DND-41 (cell line): Measurements from ENCODE around the gene GARNL3.

Experiments used
- CTCF ChIP-seq: IDR thresholded peaks from 2 replicates; pipeline ENCODE4 v1.5.1; 2012; ENCODE audit warnings: borderline replicate concordance, low read length, moderate library complexity, mild to moderate bottlenecking; ENCODE audit not compliant: poor library complexity, severe bottlenecking; ENCODE audit errors: extremely low read depth
- EZH2 ChIP-seq: IDR thresholded peaks from 3 replicates; pipeline ENCODE4 v1.6.1; 2012; ENCODE audit warnings: borderline replicate concordance, low read depth, mild to moderate bottlenecking, moderate library complexity, low read length, inconsistent platforms; ENCODE audit not compliant: severe bottlenecking

- TF ChIP-seq CTCF (no peak), EZH2 (no peak)
Measured at GRCh38 chr9:127353882-127354281, 89.3 kb downstream of the GARNL3 start.
